Measurements from ENCODE around the gene SH3GL3.

GRCh38 chr15:83582381-83582780 is 135.2 kb downstream of the SH3GL3 start:
- TF ChIP-seq CTCF (IDR thresholded peaks at IDR 0.05; ENCODE audit: insufficient read depth, low read length, poor library complexity, severe bottlenecking) (no peak), EZH2phosphoT487 (conservative IDR thresholded peaks at IDR 0.05; ENCODE audit: low read length) (no peak)

Data from SU-DHL-6 (cell line).